GM12801 (cell line): ENCODE data around the gene VARS2.

Source experiments
- TF ChIP-seq, protein P1 (sequence below): IDR thresholded peaks from one replicate; pipeline ENCODE4 v1.5.1; 2011; ENCODE audit warnings: control low read depth; ENCODE audit not compliant: insufficient read length; ENCODE audit errors: extremely low read depth

VARS2 gene

GRCh38 chr6:30970946-30971345, 56.9 kb downstream of the VARS2 start:
- TF ChIP-seq, protein P1, sequence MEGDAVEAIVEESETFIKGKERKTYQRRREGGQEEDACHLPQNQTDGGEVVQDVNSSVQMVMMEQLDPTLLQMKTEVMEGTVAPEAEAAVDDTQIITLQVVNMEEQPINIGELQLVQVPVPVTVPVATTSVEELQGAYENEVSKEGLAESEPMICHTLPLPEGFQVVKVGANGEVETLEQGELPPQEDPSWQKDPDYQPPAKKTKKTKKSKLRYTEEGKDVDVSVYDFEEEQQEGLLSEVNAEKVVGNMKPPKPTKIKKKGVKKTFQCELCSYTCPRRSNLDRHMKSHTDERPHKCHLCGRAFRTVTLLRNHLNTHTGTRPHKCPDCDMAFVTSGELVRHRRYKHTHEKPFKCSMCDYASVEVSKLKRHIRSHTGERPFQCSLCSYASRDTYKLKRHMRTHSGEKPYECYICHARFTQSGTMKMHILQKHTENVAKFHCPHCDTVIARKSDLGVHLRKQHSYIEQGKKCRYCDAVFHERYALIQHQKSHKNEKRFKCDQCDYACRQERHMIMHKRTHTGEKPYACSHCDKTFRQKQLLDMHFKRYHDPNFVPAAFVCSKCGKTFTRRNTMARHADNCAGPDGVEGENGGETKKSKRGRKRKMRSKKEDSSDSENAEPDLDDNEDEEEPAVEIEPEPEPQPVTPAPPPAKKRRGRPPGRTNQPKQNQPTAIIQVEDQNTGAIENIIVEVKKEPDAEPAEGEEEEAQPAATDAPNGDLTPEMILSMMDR = no peak

DNA sequence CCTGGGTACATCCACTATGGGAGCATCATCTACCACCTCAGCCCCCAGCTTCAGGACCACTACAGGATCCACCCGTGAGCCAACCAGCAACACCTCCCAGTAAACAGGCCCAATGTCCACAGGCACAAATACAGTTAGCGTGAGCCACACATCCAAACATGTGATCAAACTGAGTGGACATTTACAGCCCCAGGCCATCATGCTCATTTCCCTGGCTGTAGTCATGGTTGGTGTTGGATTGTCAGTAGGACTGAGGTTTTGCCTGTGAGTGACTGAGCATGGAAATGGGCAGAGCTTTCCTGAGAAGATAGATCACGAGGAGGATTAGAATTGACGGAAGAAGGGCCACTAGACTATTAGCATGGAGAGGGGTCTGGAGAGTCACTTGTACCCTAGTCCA, 58.8 kb downstream of the VARS2 start:
- TF ChIP-seq, protein P1 = no peak

GRCh38 chr6:30974490-30975252, 60.6 kb downstream of the VARS2 start:
- TF ChIP-seq, protein P1 = no peak
